KMS-11 (cell line): ENCODE data around the gene MTUS2.

Experiments
- H2AFZ ChIP-seq: fragments of 200-600 bp; sonication (generic); 2 replicates; pipeline ENCODE4 v1.6.1; 2016; ENCODE audit warnings: antibody characterized with exemption, mixed run types, low read depth
- H3K27ac ChIP-seq: fragments of 200-600 bp; sonication (generic); 2 replicates; pipeline ENCODE4 v1.6.1; 2016; ENCODE audit warnings: mild to moderate bottlenecking, mixed run types
- H3K27me3 ChIP-seq: fragments of 200-600 bp; sonication (generic); 2 replicates; pipeline ENCODE4 v1.6.1; 2017; ENCODE audit warnings: mild to moderate bottlenecking, low read depth, mixed run types, moderate library complexity; ENCODE audit not compliant: insufficient read depth
- H3K36me3 ChIP-seq: fragments of 200-600 bp; sonication (generic); 2 replicates; pipeline ENCODE4 v1.6.1; 2017; ENCODE audit warnings: mild to moderate bottlenecking, mixed run types; ENCODE audit not compliant: insufficient read depth
- H3K4me1 ChIP-seq: fragments of 200-600 bp; sonication (generic); 2 replicates; pipeline ENCODE4 v1.6.1; 2016; ENCODE audit warnings: mild to moderate bottlenecking, low read depth, mixed run types; ENCODE audit not compliant: poor library complexity, severe bottlenecking
- H3K4me2 ChIP-seq: fragments of 200-600 bp; sonication (generic); 2 replicates; pipeline ENCODE4 v1.7.0; 2016; ENCODE audit warnings: mild to moderate bottlenecking, mixed run types
- H3K4me3 ChIP-seq: fragments of 200-600 bp; sonication (generic); IDR thresholded peaks from 2 replicates; pipeline ENCODE4 v1.6.1; 2017; ENCODE audit warnings: low read depth, low read length, mixed read lengths; ENCODE audit not compliant: insufficient read depth
- H3K79me2 ChIP-seq: fragments of 200-600 bp; sonication (generic); 2 replicates; pipeline ENCODE4 v1.6.1; 2016; ENCODE audit warnings: low read depth, mixed run types; ENCODE audit not compliant: insufficient read depth
- H3K9ac ChIP-seq: fragments of 200-600 bp; sonication (generic); 2 replicates; pipeline ENCODE4 v1.6.1; 2016; ENCODE audit warnings: mild to moderate bottlenecking, mixed run types
- H4K20me1 ChIP-seq: fragments of 200-600 bp; sonication (generic); 2 replicates; pipeline ENCODE4 v1.6.1; 2016; ENCODE audit warnings: mild to moderate bottlenecking, mixed run types; ENCODE audit not compliant: insufficient read depth
- CTCF ChIP-seq: fragments of 200-600 bp; sonication (generic); conservative IDR thresholded peaks from 2 replicates; pipeline ENCODE4 v1.6.1; 2017; ENCODE audit warnings: low read depth, mild to moderate bottlenecking, antibody characterized with exemption, low read length, moderate library complexity, mixed read lengths

MTUS2 gene

GRCh38 chr13:28976636-28977035, 156.5 kb downstream of the MTUS2 start:
- no peaks in the 10 kb centered on the region for H3K79me2 ChIP-seq
- no peaks in the 10 kb centered on the region for H4K20me1 ChIP-seq
- H3K36me3 ChIP-seq: no peaks in the 10 kb centered on the region
- no peak overlapping the region for H3K4me3 ChIP-seq
- no peak for TF ChIP-seq CTCF
- H2AFZ ChIP-seq: no peak overlapping the region
- no peak overlapping the region for H3K4me2 ChIP-seq
- H3K27me3 ChIP-seq: no peaks in the 10 kb centered on the region
- no peak overlapping the region for H3K27ac ChIP-seq
- no peak overlapping the region for H3K9ac ChIP-seq
- no peaks in the 10 kb centered on the region for H3K4me1 ChIP-seq

- Histone ChIP-seq H2AFZ (no peak overlapping the region), H3K79me2 (no peaks in the 10 kb centered on the region), H3K9ac (no peak overlapping the region), H3K27me3 (no peaks in the 10 kb centered on the region), H3K36me3 (no peaks in the 10 kb centered on the region), H3K27ac (no peak overlapping the region), H4K20me1 (no peaks in the 10 kb centered on the region), H3K4me2 (no peak overlapping the region), H3K4me1 (no peaks in the 10 kb centered on the region), H3K4me3 (no peak overlapping the region)
- TF ChIP-seq CTCF: no peak
Observed at GRCh38 chr13:28978574-28978973, 158.4 kb downstream of the MTUS2 start.

- Histone ChIP-seq H3K27me3 (no peaks in the 10 kb centered on the region), H3K4me1 (no peaks in the 10 kb centered on the region), H3K4me2 (no peak overlapping the region), H4K20me1 (no peaks in the 10 kb centered on the region), H3K9ac (no peak overlapping the region), H3K4me3 (no peak overlapping the region), H3K27ac (no peak overlapping the region), H3K79me2 (no peaks in the 10 kb centered on the region), H3K36me3 (no peaks in the 10 kb centered on the region), H2AFZ (no peak overlapping the region)
- no peak for TF ChIP-seq CTCF
Observed at GRCh38 chr13:28981530-28981929, 161.4 kb downstream of the MTUS2 start.

GRCh38 chr13:28983641-28984040, 163.5 kb downstream of the MTUS2 start:
- Histone ChIP-seq H3K4me3 (no peak overlapping the region), H4K20me1 (no peaks in the 10 kb centered on the region), H2AFZ (no peak overlapping the region), H3K4me2 (no peak overlapping the region), H3K9ac (no peak overlapping the region), H3K27ac (no peak overlapping the region), H3K4me1 (no peaks in the 10 kb centered on the region), H3K79me2 (no peaks in the 10 kb centered on the region), H3K36me3 (no peaks in the 10 kb centered on the region), H3K27me3 (no peaks in the 10 kb centered on the region)
- no peak for TF ChIP-seq CTCF

- no peaks in the 10 kb centered on the region for H3K36me3 ChIP-seq
- H2AFZ ChIP-seq: no peak overlapping the region
- no peaks in the 10 kb centered on the region for H3K79me2 ChIP-seq
- no peaks in the 10 kb centered on the region for H3K27me3 ChIP-seq
- H3K4me1 ChIP-seq: no peaks in the 10 kb centered on the region
- no peak overlapping the region for H3K9ac ChIP-seq
- no peak overlapping the region for H3K27ac ChIP-seq
- TF ChIP-seq CTCF: no peak
- no peaks in the 10 kb centered on the region for H4K20me1 ChIP-seq
- no peak overlapping the region for H3K4me3 ChIP-seq
- H3K4me2 ChIP-seq: no peak overlapping the region
Observed at GRCh38 chr13:28984326-28984725, 164.2 kb downstream of the MTUS2 start.
